ENCODE data around the gene WDR91.

- TF ChIP-seq POLR2A (IDR thresholded peaks at IDR 0.05) (no peak), CTCF (IDR thresholded peaks at IDR 0.05) (no peak)
These were observed 51.0 kb downstream of the WDR91 start for GRCh38 chr7:135160098-135160857.

Measured in gastroesophageal sphincter (tissue), 3 donors.